Panc1 (cell line): ENCODE measurements around the gene ARPC5L. TPM values are rescaled to one million over a fixed set of nuclear protein-coding genes. Genes with fewer than 3 reads are reported as not detected.

Experiments used
- ATAC-seq: fragments of 200-7000 bp; cut with Tn5 transposase; 2 replicates; pipeline ENCODE4 v1.9.1; 2020; ENCODE audit warnings: mild to moderate bottlenecking, moderate library complexity
- BruUV-seq: library from RNA; stranded (reverse); fragments of 400-500 nt; replicated peaks from 2 replicates; lab custom pipeline; 2021; lab: Mats Ljungman, UMichigan
- CTCF ChIA-PET: fragments of 300-600 bp; sonication (Branson Sonifier 250); formaldehyde crosslinking; loops from one replicate; lab custom pipeline; 2022; ENCODE audit warnings: antibody characterized with exemption; lab: Charles Lee
- POLR2A ChIA-PET: fragments of 300-600 bp; sonication (Branson Sonifier 250); formaldehyde crosslinking; loops from one replicate; lab custom pipeline; 2022; ENCODE audit warnings: antibody characterized with exemption; lab: Charles Lee
- DNase-seq: peaks from one replicate; pipeline ENCODE4 v3.0.0-alpha.2; 2010; ENCODE audit warnings: low read depth, low spot score
- H3K27ac ChIP-seq: 2 replicates; pipeline ENCODE4 v1.5.1; 2011; ENCODE audit warnings: mild to moderate bottlenecking, low read length, inconsistent platforms
- H3K27me3 ChIP-seq: fragments of 200-500 bp; sonication (Bioruptor generic); 2 replicates; pipeline ENCODE4 v1.6.0; 2014; ENCODE audit warnings: low read length, inconsistent platforms; ENCODE audit not compliant: control insufficient read depth, insufficient read depth
- H3K36me3 ChIP-seq: fragments of 200-500 bp; sonication (Bioruptor generic); 2 replicates; pipeline ENCODE4 v1.5.1; 2014; ENCODE audit warnings: inconsistent platforms, mild to moderate bottlenecking, low read length, moderate library complexity; ENCODE audit not compliant: control insufficient read depth, insufficient read depth
- H3K4me1 ChIP-seq: 2 replicates; pipeline ENCODE4 v1.5.1; 2011; ENCODE audit warnings: inconsistent platforms, mild to moderate bottlenecking, low read length, moderate library complexity; ENCODE audit not compliant: control insufficient read depth, insufficient read depth
- H3K4me3 ChIP-seq, 2 experiments: 2 replicates each; pipeline ENCODE4 v1.5.1; 2011 to 2012; ENCODE audit warnings: low read depth in 2 of 2, low read length in 2 of 2, mild to moderate bottlenecking in 2 of 2, inconsistent platforms in 1 of 2, moderate library complexity in 1 of 2
- H3K9me3 ChIP-seq: fragments of 200-500 bp; sonication (Bioruptor generic); 2 replicates; pipeline ENCODE4 v1.5.1; 2014; ENCODE audit warnings: low read depth, mild to moderate bottlenecking, inconsistent platforms, low read length, moderate library complexity; ENCODE audit not compliant: control insufficient read depth, insufficient read depth
- CTCF ChIP-seq: fragments of 450-650 bp; IDR thresholded peaks from 2 replicates; pipeline ENCODE4 v1.5.1; 2017; ENCODE audit warnings: mild to moderate bottlenecking
- POLR2AphosphoS5 ChIP-seq: IDR thresholded peaks from 2 replicates; pipeline ENCODE4 v1.6.1; 2012; ENCODE audit warnings: mild to moderate bottlenecking, low read depth, low read length, moderate library complexity
- REST ChIP-seq, 2 experiments: IDR thresholded peaks; 2 replicates each; pipeline ENCODE4 v1.6.1; 2011 to 2012; ENCODE audit warnings: low read depth in 2 of 2, control low read depth in 1 of 2, low read length in 1 of 2, mild to moderate bottlenecking in 1 of 2, moderate library complexity in 1 of 2; ENCODE audit not compliant: insufficient read depth in 1 of 2
- SIN3A ChIP-seq: IDR thresholded peaks from 2 replicates; pipeline ENCODE4 v1.6.1; 2012; ENCODE audit warnings: low read depth, mild to moderate bottlenecking, low read length, moderate library complexity, borderline replicate concordance; ENCODE audit not compliant: insufficient read depth
- TCF7L2 ChIP-seq: IDR thresholded peaks from 2 replicates; pipeline ENCODE4 v1.6.1; 2011; ENCODE audit warnings: mild to moderate bottlenecking, low read depth, low read length, inconsistent platforms
- in situ Hi-C: cut with HindIII; loops from 2 replicates; pipeline ENCODE4 v1.10.0; 2016; ENCODE audit warnings: low sequenced_read_pairs, low pct_unique_long_range_greater_than_20kb
- intact Hi-C: fragments of 100-400 bp; cut with micrococcal nuclease; formaldehyde crosslinking; loops from one replicate; pipeline ENCODE4 v1.10.0; 2022; ENCODE audit not compliant: unreplicated experiment
- total RNA-seq: library from RNA; stranded (reverse); gene quantifications from one replicate; pipeline ENCODE4 v1.2.1, GENCODE V29; 2021; ENCODE audit not compliant: unreplicated experiment

Gene ARPC5L
- total RNA-seq, 1 experiment from 2014 or later: 39.6 TPM

GRCh38 chr9:124831642-124832364 lies 30.1 kb upstream of the ARPC5L start:
- Histone ChIP-seq H3K27ac (no peak overlapping the region), H3K27me3 (no peaks in the 10 kb centered on the region), H3K4me1 (peaks cover 7% of the 10 kb centered on the region), H3K4me3 (no peak overlapping the region), H3K36me3 (no peaks in the 10 kb centered on the region), H3K9me3 (no peaks in the 10 kb centered on the region)
- no peak for ATAC-seq
- in situ Hi-C loops (no loop called here), intact Hi-C loops (no loop called here)
- TF ChIP-seq CTCF: no peak
- TF ChIP-seq POLR2AphosphoS5: no peak
- no peak for TF ChIP-seq TCF7L2
- TF ChIP-seq SIN3A: no peak
- TF ChIP-seq REST (IDR thresholded peaks at IDR 0.05; ENCODE audit: insufficient read depth in 1 of 2, low read depth in 2 of 2, low read length in 1 of 2): no peak
- POLR2A ChIA-PET: interaction anchor here (0.8 kb wide), 1 partner anchor 32 kb away, joined by 3 read pairs; no protein-coding TSS in a partner anchor
- CTCF ChIA-PET: interaction anchor here (0.5 kb wide), 1 partner anchor 62 kb away, joined by 3 read pairs; no protein-coding TSS in a partner anchor
- no TSS peak for BruUV-seq
- no peak for DNase-seq

- Histone ChIP-seq H3K9me3 (no peaks in the 10 kb centered on the region), H3K4me3 (no peak overlapping the region), H3K27ac (no peak overlapping the region), H3K36me3 (no peaks in the 10 kb centered on the region), H3K4me1 (peaks cover 7% of the 10 kb centered on the region), H3K27me3 (no peaks in the 10 kb centered on the region)
- TF ChIP-seq TCF7L2: no peak
- no peak for TF ChIP-seq POLR2AphosphoS5
- TF ChIP-seq CTCF: no peak
- no peak for TF ChIP-seq REST (IDR thresholded peaks at IDR 0.05; ENCODE audit: insufficient read depth in 1 of 2, low read depth in 2 of 2, low read length in 1 of 2)
- no peak for TF ChIP-seq SIN3A
- CTCF ChIA-PET: no interaction called here
- no TSS peak for BruUV-seq
- peak; percentile 69 for ATAC-seq
- in situ Hi-C loops: no loop called here
- POLR2A ChIA-PET: interaction anchor here (0.6 kb wide), 1 partner anchor 55 kb away, joined by 3 read pairs; no protein-coding TSS in a partner anchor
- intact Hi-C loops: no loop called here
- no peak for DNase-seq
These were observed 27.3 kb upstream of the ARPC5L start for GRCh38 chr9:124834591-124834990.
